Middle frontal gyrus (tissue), 1 donor: ENCODE measurements around the gene GALNT10.
"Not testable (repeated sequence)": the region's sequence is repeated elsewhere in the genome, so short reads cannot be mapped to it uniquely, and the experiment has no call there.

ENCODE experiments used
- DNase-seq: peaks from one replicate; pipeline ENCODE4 v3.0.0-alpha.2; 2015; ENCODE audit warnings: low spot score; ENCODE audit errors: extremely low spot score

Gene GALNT10, protein sequence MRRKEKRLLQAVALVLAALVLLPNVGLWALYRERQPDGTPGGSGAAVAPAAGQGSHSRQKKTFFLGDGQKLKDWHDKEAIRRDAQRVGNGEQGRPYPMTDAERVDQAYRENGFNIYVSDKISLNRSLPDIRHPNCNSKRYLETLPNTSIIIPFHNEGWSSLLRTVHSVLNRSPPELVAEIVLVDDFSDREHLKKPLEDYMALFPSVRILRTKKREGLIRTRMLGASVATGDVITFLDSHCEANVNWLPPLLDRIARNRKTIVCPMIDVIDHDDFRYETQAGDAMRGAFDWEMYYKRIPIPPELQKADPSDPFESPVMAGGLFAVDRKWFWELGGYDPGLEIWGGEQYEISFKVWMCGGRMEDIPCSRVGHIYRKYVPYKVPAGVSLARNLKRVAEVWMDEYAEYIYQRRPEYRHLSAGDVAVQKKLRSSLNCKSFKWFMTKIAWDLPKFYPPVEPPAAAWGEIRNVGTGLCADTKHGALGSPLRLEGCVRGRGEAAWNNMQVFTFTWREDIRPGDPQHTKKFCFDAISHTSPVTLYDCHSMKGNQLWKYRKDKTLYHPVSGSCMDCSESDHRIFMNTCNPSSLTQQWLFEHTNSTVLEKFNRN

DNA sequence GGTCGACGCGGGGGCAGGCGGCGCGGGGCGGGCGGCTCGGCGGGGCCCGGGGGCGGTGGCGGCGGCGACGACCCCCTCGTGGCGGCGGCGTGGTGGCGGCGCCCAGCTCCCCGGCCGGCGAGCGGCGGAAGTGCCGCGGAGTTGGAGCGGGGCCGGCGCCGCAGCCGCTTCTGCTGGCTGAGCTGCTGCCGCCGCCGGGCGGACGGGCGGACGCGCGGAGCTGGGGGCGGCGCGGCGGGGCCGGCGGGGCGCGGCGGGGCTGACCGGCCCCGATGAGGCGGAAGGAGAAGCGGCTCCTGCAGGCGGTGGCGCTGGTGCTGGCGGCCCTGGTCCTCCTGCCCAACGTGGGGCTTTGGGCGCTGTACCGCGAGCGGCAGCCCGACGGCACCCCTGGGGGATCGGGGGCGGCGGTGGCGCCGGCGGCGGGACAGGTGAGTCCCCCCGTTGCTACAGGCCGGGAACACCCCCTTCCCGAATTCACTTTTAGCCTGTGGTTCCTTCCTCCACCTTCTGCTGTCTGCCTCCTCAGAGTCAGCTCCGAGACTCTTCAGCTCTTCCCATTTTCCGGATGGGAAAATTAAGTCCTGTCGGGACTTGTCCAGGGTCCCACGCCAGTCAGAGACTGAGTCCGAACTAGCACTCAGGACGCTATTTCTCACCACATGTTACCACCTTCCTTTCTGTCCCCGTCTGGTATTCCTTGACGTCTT lies at the start of gene GALNT10:
TSS of gene GALNT10 (plus strand) at position 139 of the 710 bp plus-strand sequence. CDS start at position 273, 134 bp downstream.
- DNase-seq, result peak; percentile 58

DNA sequence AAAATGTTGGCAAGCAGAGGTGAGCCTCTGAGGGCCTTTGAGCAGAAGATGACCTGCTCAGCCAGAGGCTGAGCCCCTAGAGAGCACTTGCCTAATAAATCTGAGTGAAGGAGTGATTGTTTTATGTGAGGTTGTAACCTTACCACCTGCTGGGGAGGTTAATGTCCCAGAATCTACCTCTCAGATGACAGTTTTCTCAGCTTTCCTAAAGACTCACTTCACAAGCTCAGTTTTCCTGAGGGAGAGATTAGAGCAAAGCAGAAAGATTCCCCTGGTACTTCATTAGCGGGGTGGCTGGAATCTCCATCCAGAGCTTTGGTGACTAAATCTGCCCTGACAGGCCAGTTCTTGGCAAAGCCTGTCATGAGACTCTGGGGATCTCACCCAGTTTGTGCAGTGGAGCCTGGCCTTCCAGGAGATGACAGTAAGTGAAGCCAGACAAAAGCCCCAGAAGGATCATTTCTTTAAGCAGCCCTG lies 48.8 kb upstream of the GALNT10 start:
- no peak for DNase-seq

DNA sequence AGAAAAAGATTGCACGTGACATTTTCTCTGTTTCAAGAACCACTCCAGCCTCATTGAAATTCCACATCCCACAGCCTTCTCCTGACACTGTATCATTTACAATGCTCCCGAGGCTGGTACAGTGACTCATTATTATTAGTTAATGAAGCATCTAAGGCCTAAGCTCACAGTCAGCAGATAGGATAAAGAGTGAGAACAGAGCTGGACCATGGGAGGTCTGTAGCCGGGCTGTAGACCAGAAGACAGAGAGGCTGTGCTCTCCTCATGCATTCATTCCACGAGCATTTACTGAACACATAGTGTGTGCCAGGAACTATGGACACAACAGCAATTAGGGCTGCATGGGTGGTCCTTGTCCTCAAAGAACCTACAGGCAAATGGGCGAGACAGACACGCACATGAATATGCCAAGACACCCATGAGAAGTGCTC lies 47.3 kb upstream of the GALNT10 start:
- no peak for DNase-seq

DNA sequence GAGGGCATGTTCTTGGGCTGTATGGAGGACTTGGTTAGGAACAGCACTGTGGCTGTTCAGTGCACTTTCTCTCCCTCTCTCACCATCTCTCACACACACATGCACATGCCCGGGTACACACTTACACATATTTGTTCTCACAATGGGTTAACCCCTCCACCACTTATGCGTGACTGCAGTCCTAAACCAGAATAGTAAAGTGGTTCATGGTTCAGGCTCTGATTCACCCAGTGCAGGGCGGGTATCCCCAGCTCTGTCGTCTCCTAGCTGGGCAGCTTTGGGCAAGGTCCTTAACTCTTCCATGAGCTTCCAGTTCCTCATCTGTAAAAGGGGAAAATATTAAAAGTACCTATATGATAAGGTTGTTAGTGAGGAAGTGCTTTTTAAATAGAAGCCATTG lies 45.3 kb upstream of the GALNT10 start:
- no peak for DNase-seq

DNA sequence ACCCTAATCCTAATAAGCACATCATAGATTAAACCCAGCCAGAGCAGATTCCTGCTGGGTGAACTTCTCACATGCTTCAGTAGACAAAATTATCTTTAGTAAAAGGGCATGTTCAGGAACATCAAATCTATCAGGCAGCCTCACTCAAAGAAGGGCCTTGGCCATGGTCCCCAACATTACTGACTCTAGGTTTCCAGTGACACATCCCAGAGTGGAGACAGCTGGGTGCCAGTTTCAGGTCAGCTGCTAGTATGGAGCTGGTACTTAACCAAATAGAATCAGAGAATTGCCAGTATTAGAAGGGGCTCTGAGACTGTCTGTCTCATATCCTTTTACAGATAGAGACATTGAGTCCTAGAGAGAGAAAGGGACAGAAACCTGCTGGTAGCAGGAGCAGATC lies 44.1 kb upstream of the GALNT10 start:
- DNase-seq, result no peak

DNA sequence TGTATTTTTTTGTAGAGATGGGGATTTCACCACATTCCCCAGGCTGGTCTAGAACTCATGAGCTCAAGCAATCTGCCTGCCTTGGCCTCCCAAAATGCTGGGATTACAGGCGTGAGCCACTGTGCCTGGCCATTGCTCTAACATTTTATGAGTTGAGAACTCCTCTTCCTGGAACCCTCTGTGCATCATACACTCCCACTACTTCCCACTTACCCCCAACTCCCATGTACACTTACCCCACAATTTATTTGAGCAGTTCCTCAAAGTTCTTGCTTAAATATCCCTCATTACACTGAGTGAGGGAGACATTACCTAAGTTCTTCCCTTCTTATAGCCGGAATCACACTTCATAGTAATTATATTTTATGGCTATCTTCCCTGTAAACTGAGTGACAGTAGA lies 42.9 kb upstream of the GALNT10 start:
- DNase-seq, result no peak

DNA sequence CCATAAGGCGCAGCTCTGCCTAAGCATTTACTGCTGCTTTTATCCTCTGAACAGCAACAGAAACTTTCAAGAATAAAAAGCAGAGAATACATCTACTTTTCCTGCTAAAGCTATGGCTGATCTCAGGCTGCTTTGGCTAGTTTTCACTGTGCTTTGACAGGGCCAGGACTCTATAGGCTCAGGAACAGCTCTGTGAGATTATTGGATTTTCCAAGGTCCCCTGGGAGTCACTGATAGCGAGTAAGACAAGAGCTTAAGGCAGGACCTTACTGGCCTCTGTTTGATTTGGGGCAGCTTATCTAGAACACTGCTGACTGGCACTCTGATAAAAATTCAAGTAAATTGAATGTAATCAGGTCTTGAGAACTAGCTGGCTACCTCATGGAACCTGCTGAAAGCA lies 40.1 kb upstream of the GALNT10 start:
- DNase-seq, result not testable (repeated sequence)

DNA sequence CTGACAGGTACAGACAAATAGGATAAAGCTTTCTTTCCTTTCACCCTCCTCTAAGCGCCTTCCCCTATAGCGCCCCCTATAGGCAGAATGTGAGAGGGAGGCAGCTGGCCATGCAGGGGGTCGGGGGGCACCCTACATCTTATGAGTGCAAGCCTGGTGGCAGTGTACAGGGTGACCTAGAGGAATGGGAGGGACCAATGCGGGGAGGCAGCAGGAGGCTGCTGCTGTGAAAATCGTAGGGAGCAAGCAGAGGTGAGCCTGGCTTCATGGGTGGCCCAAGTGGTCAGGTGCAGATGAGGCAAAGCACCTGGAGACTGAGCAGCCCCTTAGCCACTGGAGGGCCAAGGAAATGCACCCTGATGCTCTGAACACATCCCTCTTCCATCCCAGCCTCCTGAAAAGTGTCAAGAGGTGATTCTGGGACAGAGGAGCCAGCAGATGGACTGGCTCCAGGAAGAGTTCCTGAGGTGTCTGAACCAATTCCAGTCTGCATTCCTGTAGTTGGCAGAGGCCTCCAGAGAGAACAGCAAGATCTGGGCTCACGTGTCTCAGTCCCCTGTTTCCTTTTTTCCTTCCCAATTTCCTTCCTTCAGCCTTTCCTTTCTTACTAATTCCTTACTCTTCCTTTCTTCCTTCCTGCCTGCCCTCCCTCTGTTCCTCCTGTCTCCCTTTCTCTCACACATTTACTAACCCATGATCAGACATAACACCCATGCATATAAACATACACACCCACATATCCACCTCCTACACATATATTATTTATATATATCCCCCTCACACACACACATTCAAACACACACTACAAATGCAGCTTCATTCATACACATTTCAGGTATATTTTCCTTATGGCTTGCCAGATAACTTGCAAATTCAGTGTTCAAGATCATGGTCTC lies 32.8 kb upstream of the GALNT10 start:
- DNase-seq, result no peak

DNA sequence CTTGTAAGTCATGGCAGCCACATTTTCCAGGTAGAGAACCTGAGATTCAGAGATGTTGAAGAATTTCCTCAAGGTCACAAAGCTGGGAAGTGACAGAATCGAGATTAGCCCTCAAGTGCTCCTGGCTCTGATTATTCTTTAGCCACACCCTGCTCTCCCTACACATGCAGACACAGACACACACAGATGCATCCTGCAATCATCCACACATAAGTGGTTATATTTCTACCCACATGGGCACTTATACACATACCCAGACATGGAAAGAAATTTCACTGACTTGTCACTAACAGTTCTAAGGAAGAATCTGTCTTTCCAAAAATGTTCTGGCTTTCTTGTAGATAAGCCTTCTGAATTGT lies 32.2 kb upstream of the GALNT10 start:
- DNase-seq, result no peak

DNA sequence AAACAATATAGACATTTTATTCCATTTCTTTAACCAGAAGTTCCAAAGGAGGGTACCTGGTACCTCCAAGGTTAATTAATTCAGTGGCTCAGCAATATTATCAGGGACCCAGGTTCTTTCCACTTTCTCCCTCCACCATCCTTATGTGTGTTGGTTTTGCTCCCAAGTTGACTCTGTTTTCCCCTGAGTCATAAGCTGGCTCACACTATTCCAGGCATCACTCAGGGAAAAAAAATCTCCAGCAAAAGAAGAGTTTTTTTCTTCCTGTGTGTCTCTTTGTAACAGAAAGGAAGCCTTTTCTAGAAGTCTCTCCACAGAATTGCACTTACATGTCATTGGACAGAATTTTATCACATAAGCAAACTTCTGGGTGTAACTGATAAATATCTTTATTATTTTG lies 31.2 kb upstream of the GALNT10 start:
- no peak for DNase-seq

DNA sequence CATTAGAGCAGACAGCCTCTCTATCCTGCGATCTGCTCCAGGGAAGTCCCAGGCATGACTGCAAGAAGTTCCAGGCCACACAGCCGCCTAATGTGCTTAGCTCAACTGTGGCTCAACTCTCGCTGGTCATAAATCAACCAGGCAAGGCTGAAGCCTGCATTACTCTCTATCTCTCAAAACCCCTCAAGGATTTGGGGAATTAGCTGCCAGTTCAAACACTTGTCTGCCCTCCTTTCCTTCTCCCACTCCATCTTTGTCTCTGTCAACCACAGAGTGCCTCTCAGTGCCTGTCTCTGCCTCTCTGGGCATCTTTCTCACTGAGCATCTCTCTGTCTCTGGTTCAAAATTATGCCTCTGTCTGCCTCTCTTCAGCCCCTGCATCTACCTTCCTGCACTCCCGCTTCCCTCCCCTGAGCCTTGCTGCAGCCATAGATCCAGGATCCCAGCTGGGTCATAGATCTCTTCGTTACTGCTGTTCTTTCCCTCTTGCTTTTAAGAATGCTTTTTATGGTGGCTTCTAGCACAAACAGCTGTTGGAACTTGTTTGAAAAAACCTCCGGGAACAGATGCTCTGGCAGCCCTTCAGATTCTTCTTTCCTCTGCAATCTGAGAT lies 27.9 kb upstream of the GALNT10 start:
- DNase-seq, result no peak

DNA sequence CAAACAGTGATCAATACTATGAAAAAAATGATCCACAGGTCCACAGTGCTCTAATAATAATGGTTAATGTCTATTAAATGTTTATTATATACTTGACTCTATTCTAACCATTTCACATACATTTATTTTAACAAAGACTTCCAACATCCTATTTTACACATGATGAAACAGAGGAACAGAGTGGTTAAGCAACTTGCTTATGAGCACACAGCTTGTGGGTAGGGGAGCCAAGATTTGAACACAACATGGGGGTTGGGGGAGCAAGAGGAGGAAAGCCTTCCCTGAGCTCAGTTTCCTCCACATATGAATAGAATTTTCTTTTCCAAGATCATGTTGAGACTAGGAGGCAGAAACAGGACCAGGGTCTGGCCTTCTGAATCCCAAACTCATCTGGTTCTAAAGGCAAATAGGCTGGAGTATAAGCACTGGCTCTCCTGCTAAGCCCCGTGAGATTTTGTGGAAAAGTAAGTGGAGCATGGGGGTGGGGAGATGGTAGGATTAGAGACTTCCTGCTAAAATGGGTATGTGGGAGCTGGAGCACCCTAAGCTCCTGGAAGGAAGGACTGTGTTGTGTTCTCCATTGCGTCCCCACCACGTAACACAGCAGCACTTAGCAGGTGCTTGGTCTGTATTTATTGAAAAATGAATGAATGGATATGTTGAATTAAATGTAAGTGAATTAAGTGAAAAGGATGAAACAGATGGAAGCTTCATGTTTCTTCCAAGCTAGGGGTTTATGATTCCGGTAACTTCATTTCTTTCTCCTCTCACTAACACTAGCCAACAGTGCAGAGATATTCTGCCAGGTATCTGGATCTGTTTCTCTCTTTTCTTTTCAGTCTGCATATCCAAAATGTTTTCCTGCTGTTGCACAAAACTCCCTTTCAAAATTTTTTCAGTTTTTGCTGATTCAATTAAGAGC lies 26.9 kb upstream of the GALNT10 start:
- DNase-seq, result no peak

DNA sequence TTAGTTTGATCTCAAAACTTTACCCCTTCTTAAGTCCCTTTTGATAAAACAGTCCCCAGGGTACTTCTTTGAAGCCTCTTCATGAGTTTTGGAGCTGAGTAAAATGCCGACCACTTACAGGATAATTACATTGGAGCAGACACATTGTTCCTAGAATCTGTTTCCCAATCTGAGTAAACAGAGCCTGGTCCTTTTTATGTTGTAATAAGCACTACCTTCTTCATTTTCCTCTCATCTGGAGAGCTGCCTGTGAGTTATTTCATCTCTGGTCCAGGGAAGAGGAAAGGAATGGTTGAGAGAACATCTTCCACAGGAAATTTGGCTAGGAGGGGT lies 26.3 kb upstream of the GALNT10 start:
- no peak for DNase-seq

DNA sequence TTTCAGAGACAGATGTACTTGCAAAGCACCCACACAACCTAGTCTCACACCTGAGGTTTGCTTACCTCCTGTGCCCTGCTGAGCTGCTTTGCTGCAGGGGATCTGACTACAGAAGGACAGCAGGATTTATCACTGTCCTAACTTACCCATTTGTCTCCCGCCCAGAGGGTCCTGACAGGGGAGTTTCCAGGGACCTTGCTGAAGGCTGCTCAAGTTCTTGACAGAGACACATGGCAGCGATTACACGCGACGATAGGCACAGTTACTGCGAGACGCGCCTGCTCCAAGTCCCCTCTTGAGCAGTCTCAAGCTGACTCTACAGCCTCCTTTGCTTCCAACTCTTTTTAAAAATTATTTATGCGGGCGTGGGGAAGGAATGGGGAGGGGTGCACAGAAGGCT lies 24.6 kb upstream of the GALNT10 start:
- no peak for DNase-seq

DNA sequence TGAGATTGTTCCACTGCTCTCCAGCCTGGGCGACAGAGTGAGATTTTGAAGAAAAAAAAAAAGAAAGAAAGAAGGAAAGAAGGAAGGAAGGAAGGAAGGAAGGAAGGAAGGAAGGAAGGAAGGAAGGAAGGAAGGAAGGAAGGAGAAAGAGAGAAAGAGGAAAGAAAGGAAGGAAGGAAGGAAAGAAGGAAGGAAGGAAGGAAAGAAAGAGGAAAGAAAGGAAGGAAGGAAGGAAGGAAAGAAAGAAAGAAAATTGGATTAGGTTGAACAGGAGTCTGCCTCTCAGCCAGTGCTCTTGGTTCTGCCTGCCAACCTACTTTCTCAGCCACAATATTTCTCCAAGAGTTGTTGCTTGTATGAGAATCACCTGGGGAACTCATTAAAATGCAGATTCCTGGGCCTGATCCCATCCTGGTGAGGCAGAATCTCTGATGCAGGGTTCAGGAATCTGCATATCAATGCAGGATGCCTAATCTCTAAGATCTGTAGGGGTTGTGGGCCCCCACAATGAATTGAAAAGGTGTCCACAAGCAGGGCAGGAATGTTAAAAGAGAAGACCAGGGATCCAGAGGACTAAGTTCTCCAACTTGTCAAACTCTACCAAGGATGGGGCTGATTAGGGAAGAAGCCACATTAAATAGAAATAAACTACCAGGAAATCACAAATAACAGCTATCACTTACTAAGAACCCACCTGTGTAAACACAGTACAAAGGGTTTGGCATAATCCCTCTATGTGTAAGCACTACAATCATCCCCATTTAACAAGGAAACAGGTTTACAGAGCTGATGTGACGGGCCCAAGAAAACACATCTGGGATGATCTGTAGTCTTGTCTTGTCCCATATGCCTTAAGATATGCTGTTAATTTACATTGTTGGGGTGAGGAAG lies 23.4 kb upstream of the GALNT10 start:
- DNase-seq, result no peak

DNA sequence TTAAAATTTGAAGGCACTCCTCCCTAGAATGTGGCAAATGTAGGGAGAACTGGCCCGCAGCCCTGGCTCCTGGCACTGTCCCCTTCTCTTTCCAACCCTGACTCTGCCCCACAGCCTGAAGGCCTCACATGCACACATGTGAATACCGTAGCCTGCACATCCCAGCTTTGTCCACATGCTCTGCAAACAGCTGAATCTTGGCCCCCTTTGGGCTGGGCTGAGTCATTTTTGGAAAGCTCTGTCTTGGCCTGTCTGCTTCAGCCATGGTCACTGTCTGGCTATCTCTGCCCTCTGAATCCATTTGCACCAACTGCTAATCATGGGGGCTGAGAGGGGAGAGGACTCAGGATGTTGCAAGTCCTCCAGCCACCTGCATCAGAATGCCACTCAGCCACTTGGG lies 22.1 kb upstream of the GALNT10 start:
- DNase-seq, result no peak

DNA sequence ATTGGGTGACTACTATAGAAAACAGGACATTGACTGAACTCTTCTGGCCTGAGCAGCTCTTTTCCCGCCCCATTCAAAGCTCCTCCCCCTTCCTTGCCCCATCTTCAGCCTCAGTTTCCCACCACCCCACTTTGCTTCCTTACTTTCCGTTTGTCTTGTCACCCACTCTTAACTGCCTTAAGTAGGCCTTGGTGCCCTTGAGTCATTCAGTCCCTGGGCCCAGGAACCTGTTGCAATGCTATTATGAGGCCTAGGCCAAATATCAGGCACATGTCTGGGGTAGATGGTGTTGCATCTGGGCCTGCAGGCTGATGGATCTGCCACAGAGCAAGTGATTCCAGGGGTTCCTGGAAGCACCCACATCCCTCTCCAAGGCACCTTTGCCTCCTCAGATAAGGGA lies 17.7 kb upstream of the GALNT10 start:
- DNase-seq, result no peak

DNA sequence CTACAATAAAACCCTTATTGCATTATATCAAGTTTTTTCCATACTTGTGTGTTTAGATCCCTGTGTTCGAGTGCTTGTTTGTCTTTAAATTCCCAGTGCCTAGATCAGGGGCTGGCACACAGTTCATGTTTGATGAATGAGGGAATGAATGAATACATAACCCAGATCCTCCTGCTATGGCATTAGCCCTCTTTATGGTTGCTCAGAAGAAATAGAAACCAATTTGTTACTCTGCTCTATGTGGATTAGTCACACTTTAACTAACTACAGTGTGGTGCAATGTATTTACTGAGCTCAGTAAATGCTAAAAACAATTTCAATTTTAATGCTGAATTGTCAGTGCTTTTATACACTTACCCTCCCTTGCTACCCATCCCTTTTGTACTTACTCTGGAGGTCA lies 16.4 kb upstream of the GALNT10 start:
- DNase-seq, result no peak

DNA sequence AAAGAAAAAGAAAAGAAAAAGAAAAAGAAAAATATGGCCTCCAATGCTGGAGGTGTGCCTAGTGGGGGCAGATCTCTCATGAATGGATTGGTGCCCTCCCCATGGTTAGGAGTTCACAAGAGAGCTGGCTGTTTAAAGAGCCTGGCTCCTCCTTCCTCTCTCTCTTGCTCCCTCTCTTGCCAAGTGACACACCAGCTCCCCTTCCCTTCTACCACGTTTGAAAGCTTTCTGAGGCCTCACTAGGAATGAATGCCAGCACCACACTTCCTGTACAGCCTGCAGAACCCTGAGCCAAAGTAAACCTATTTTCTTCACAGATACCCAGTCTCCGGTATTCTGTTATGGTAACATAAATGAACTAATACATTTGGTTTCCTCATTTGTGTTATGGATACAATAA lies 14.4 kb upstream of the GALNT10 start:
- no peak for DNase-seq
